Measurements from ENCODE around the gene ZNF507. TPM values are rescaled to one million over a fixed set of nuclear protein-coding genes. Genes with fewer than 3 reads are reported as not detected.

Gene ZNF507
- total RNA-seq, 1 experiment from 2014 or later: 31.1 TPM

DNA sequence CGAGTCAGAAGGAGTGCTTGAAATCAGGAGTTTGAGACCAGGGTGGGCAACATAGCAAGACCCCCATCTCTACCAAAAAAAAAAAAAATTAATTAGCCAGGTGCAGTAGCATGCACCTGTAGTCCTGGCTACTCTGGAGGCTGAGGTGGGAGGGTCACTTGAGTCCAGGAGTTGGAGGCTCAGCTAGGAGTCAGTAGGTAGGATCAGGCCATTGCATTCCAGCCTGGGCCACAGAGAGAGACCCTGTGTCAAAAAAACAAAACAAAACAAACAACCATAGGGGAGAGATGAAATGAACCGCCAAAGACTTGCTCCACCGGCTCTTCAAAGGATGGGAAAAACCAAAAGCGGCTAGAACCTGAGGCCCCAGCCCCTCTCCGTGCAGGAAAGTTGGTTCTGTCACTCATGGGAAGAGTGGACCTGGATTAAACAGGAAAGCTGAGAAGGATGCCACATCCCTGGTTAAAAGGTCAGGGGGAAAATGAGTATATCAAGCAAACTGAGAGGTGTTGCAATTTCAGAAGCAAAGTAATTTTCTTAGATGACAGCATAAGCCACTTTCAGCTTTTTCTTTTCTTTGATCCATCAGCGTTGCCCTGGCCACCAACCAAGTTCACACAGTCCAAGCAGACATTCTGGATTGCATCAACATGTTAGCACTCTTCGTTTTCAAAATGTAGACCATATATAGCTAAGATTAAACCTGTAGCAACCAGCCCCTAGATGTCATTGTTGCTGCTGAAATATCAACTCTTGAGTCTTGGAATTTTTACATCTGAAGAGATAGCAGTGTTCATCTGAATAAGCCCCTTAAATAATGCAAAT, 8.9 kb upstream of the ZNF507 start:
- H4K20me1 ChIP-seq (ENCODE audit: control insufficient read depth, insufficient read depth, insufficient read length): no peaks in the 10 kb centered on the region
- Mint-ChIP-seq H3K4me3 (no peak overlapping the region), H3K27me3 (ENCODE audit: low read depth) (no peaks in the 10 kb centered on the region; the same call in 1 of the 2 replicates), H3K9me3 (no peaks in the 10 kb centered on the region), H3K36me3 (ENCODE audit: insufficient read depth in 1 of 3, low read depth in 3 of 3) (no peaks in the 10 kb centered on the region), H3K4me1 (peaks cover 10 to 12% of the 10 kb centered on the region in 2 experiments), H3K27ac (no peak overlapping the region)
- no peaks in the 10 kb centered on the region for H3K79me1 ChIP-seq (ENCODE audit: insufficient read depth, low read depth, low read length, poor library complexity, severe bottlenecking)
- H2BK5ac ChIP-seq (ENCODE audit: insufficient read length, low read length): no peak overlapping the region
- no peak overlapping the region for H3K56ac ChIP-seq (ENCODE audit: insufficient read length, low read depth, low read length)
- no peak overlapping the region for H4K5ac ChIP-seq (ENCODE audit: insufficient read length, low read depth, low read length)
- H3K23me2 ChIP-seq (ENCODE audit: insufficient read length, low read depth, low read length, poor library complexity, severe bottlenecking): no peaks in the 10 kb centered on the region
- H3K27me3 ChIP-seq (ENCODE audit: insufficient read depth, low read length): no peaks in the 10 kb centered on the region
- no peak for DNase-seq
- H2AFZ ChIP-seq (ENCODE audit: low read length): no peak overlapping the region
- H3K23ac ChIP-seq (ENCODE audit: insufficient read length, low read depth, low read length): no peak overlapping the region
- no peaks in the 10 kb centered on the region for H3K4me1 ChIP-seq (ENCODE audit: insufficient read depth, low read length)
- H4K8ac ChIP-seq (replicated peaks; ENCODE audit: insufficient read length, low read depth, low read length): no peak overlapping the region
- TF ChIP-seq, protein P1, sequence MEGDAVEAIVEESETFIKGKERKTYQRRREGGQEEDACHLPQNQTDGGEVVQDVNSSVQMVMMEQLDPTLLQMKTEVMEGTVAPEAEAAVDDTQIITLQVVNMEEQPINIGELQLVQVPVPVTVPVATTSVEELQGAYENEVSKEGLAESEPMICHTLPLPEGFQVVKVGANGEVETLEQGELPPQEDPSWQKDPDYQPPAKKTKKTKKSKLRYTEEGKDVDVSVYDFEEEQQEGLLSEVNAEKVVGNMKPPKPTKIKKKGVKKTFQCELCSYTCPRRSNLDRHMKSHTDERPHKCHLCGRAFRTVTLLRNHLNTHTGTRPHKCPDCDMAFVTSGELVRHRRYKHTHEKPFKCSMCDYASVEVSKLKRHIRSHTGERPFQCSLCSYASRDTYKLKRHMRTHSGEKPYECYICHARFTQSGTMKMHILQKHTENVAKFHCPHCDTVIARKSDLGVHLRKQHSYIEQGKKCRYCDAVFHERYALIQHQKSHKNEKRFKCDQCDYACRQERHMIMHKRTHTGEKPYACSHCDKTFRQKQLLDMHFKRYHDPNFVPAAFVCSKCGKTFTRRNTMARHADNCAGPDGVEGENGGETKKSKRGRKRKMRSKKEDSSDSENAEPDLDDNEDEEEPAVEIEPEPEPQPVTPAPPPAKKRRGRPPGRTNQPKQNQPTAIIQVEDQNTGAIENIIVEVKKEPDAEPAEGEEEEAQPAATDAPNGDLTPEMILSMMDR (conservative IDR thresholded peaks at IDR 0.05): no peak
- no peaks in the 10 kb centered on the region for H3K9me3 ChIP-seq (ENCODE audit: control insufficient read depth, low read depth, low read length)
- H3K14ac ChIP-seq (ENCODE audit: insufficient read depth, low read length): no peak overlapping the region
- H3K79me2 ChIP-seq (ENCODE audit: insufficient read depth, low read length): no peaks in the 10 kb centered on the region
- H3K18ac ChIP-seq (ENCODE audit: insufficient read length, low read depth, low read length): no peak overlapping the region
- H3K4ac ChIP-seq (ENCODE audit: low read depth, low read length): no peak overlapping the region
- no peak overlapping the region for H3K9ac ChIP-seq (ENCODE audit: extremely low read depth, insufficient read length, low read length)
- no CpG with 5 or more reads among the region's 7 CpGs for WGBS (ENCODE audit: extremely low coverage, insufficient read length, low lambda C conversion rate)
- H4K91ac ChIP-seq (ENCODE audit: insufficient read length, low read depth, low read length): no peak overlapping the region
- H2BK15ac ChIP-seq (ENCODE audit: low read depth, low read length): no peak overlapping the region
- no peak overlapping the region for H3K27ac ChIP-seq (ENCODE audit: insufficient read length, low read depth, low read length)
- no peak overlapping the region for H2BK12ac ChIP-seq (ENCODE audit: insufficient read length, low read depth, low read length)
- H3K4me2 ChIP-seq (ENCODE audit: insufficient read depth, insufficient read length, low read length): no peak overlapping the region
- no peak overlapping the region for H2BK120ac ChIP-seq (ENCODE audit: low read depth, low read length, poor library complexity, severe bottlenecking)
- no peak overlapping the region for H2AK5ac ChIP-seq (ENCODE audit: insufficient read length, low read length)
- H3T11ph ChIP-seq (ENCODE audit: low read length): no peak overlapping the region
- H2BK20ac ChIP-seq (ENCODE audit: low read depth, low read length, poor library complexity, severe bottlenecking): no peak overlapping the region

Measured in H9 (cell line).